GM19239 (cell line): ENCODE results near the gene SOX8.
"Not testable (repeated sequence)": the region's sequence is repeated elsewhere in the genome, so short reads cannot be mapped to it uniquely, and the experiment has no call there.

ENCODE experiments used
- DNase-seq: peaks from one replicate; pipeline ENCODE4 v3.0.0; 2011; ENCODE audit warnings: low spot score; ENCODE audit not compliant: insufficient read length
- FAIRE-seq: peaks from 2 replicates; lab custom pipeline; 2011; peaks lifted over from hg19 to GRCh38; lab: Jason Lieb, UNC

SOX8 gene

DNA sequence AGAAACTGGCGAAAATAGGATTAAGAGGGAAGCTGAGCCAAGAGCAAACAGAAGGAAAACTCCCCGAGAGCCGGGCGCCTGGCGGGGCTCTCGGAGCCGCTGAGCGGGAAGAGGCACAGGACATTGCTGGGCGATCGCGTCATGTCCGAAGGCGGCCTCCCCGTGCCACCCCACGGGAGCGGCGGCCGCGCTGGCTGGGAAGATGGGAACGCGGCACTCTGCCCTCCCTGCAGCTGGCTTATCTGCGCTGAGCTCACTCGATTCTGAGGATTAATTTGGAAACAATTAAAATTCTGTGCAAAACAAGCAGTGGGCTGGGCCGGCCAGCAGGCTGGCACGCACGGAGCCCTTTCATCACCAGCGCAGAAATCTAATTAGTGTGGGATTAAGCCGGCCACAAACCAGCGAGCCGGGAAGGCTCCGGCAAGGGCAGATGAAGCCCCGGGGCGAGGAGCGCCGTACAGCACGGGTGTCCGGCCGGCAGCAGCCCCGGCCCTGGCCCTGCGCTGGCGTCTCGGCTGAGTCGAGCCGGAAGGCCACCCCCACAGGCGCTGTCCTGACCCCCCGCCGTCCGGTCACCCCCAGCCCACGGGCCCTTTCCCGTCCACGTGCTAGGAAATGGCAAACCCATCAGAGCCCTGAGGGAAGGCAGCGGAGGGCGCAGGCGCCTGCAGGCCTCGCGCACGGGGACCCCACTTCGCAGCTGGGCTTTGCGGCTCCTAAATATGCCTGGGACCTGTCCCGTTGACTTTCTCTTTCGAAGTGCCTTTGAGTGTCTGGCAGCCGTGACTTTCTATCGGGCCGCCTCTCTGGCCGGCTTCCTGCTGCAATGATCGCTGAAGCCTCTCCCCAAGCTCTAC is 37.9 kb downstream of the SOX8 start:
- DNase-seq (no peak), FAIRE-seq (no peak)

DNA sequence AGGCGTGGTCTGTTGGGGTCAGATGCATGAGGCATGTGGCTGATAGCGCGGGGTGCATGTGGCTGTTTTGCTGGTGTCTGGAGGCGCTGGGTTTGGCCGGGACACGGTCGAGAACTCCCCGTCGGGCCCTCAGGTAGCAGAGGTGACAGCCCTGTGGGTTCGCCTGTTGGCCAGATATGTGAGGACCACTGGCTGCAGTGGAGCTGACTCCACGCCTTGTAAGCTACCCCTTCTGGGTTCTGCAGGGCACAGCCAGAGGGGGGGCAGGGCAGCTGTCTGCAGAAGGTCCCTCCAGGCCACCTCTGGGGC is 38.5 kb downstream of the SOX8 start:
- DNase-seq (no peak), FAIRE-seq (no peak)

DNA sequence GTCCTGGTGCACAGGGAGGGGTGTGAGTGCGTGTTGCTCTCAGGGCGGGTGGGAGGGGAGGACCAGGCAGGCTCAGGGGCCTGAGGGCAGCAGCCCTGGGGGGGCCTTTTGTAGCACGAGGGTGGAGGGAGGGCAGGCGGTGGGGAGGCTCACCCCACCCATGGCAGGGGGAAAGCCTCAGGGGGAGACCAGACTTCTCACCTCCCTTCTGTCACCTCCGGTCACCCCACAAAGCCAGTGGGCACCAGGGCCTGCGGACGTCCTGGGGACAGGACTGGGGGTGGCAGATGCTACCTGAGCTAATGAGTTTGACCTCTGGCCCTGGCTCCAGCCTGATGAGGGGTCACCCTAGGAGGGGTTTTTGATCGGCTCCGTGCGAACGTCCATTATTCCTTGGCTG is 39.0 kb downstream of the SOX8 start:
- DNase-seq (no peak), FAIRE-seq (no peak)

DNA sequence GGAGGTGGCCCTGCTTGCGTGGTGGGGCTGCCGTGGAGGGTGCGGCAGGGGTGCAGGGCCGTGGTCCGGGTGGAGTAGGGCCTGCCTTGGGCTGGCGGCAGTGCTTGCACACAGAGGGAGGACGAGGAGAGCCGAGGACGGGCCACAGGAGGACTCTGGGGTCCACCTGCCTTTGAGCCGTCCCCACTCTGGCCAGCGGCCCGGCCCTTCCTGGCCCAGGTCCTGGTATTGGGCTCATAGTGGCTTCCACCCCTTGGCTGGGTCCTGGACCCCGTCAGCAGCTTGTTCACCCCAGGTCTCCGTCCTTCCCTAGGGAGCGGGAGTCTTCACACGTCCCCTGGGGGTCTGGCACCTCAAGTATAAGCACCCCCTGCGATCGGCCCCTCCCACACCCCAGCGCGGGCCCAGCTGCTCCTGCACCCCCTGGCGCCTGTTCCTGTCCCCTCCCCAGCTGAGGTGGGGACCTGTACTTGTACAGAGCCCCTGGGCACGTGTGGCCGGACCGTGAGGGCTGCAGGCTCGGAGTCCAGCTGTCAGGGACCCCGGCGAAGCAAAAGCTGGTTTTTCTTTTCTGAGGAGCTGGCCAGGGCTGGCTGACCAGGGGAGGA is 40.1 kb downstream of the SOX8 start:
- FAIRE-seq (no peak), DNase-seq (no peak)

DNA sequence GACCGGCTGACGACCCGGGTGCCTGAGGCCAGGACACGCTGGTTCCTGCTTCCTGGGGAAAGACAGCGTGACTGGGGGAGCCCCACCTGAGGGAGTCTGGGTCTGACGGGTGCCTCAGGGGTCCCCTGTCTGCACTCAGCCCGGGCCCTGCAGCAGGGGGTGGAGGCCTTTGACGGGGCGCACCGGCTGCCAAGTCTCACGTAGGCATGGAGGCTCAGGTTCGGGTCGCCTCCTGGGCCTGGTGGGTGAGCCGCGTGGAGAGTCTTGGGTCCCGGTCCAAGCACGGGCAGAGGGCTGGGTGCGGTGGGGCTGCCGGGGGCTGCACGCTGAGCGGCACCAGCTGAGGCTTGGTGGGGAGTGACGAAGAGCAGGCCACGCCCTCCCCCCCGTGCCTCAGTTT is 40.9 kb downstream of the SOX8 start:
- DNase-seq (no peak), FAIRE-seq (no peak)

DNA sequence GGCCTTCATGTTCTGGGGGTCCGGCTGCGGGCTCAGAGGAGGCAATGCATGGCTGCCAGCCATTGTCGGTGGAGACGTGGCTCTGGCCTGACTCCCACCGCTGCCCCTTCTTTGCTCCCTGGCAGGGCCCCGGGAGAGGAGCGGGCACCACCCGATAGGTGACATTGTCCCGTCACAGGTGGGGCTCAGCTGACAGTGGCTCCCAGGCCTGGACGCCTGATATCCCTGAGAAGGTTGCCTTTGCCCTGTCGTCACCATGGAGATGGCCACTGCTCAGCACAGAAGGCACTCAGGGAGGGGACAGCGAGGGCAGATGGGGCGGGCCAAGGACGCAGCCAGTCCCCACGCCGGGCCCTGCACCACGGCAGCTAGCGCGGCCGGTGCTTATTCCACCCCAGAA is 42.6 kb downstream of the SOX8 start:
- FAIRE-seq (no peak), DNase-seq (no peak)

DNA sequence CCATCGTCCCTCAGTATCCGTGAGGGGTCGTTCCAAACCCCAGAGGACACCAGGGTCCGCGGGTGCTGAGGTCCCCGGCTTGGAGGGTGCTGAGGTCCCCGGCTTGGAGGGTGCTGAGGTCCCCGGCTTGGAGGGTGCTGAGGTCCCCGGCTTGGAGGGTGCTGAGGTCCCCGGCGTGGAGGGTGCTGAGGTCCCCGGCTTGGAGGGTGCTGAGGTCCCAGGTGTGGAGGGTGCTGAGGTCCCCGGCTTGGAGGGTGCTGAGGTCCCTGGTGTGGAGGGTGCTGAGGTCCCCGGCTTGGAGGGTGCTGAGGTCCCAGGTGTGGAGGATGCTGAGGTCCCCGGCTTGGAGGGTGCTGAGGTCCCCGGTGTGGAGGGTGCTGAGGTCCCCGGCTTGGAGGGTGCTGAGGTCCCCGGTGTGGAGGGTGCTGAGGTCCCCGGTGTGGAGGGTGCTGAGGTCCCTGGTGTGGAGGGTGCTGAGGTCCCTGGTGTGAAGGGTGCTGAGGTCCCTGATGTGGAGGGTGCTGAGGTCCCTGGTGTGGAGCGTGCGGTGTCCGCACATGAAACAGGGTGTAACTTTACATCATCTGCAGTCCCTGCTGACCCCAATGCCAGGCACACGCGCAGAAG is 43.7 kb downstream of the SOX8 start:
- DNase-seq: not testable (repeated sequence)
- FAIRE-seq: peak; percentile 53

DNA sequence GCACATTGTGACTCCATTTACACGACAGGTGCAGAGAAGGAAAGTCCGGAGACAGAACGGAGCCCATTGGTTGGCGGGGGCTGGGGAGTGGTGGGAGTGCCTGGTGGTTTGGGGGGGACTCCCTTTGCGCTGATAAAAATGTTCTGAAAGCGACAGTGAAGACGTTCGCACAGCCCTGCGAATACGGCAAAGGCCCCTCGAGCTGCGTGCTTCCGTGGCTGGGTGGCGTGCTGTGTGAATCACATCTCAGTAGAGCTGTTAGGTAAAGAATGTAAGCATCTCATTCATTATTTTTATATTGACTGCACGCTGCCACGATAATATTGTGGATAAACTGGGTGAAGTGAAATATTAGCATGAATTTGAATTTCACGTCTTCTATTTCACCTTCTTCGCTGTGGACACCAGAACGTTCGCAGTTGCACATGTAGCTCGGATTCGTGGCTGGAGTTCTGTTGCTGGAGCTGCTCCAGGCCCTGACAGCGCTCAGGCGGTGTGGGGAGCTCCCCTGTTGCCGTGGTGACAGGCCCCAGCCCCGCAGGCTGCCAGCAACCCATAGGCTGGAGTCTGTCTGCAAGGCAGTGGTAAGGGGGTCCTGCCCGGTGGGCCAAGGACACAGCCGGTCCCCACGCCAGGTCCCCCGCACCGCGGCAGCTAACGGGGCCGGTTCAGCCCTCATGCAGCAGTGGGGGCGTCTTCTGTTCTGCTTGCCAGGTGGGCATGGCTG is 44.6 kb downstream of the SOX8 start:
- FAIRE-seq: no peak

DNA sequence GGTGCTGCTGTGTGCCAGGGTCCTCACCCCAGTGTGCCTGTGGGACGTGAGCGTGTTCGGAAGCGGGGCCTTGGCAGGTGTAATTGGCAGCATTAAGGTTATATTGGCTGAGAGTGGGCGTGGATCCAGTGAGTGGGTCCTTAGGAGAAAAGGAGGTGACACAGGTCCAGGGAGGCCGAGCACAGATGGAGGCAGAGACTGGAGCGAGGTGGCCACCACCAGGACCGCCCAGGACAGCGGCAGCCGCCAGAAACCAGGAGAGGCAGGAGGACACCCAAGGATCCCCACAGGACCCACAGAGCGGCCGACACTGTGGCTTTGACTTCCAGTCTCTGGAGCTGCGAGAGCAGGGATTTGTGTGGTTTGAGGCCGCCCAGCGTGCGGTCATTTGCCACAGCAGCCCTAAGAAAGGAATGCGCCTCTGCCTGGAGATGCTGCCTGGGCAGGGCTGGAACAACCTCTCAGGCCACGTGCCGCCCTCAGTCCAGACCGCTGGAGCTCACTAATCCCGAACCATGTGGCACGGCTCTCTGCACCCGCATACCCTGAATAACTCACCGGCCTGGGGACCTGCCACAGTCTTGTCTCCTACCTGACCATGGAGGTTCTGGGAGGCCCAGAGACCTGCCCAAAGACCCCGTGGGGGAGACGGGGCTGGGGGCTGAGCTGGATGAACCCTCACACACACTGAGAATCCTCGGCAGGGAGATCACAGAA is 45.4 kb downstream of the SOX8 start:
- FAIRE-seq (no peak), DNase-seq (no peak)

More for the DNA sequence above, 44.6 kb downstream of the SOX8 start:
- no peak for DNase-seq

DNA sequence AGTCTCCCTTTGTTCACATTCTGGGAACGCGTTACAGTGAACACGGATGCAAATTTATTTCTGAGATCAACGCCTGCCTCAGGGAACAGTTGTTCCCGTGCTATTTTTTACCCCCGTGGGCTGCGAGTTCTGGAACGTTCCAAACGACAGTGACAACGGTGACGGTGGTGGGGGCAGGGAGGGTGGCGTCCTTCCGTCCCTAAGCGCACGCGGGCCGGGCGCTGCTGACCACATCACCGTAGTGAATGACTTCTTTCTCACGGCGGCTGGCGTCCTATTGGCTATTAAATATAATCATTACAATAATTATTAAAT is 45.9 kb downstream of the SOX8 start:
- no peak for FAIRE-seq
- DNase-seq: no peak

DNA sequence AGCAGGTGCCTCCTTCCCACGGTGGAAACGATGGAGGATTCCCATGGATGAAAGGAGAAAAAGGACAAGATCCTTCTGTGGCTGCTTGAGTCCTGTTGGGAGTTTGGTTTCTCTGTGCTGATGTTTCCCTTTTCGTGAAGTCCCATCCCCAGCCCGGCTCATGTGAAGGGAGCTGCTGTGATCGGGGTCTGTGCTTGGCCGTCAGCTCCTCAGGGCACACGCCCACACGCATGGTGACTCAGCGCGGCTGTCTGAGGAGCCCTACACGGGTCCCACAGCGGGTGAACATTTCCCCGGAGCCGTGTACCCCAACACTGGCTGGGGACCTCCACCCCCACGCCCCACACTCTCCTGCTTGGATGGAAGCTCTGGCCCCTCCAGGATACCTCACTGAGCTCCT is 46.5 kb downstream of the SOX8 start:
- DNase-seq (no peak), FAIRE-seq (no peak)

DNA sequence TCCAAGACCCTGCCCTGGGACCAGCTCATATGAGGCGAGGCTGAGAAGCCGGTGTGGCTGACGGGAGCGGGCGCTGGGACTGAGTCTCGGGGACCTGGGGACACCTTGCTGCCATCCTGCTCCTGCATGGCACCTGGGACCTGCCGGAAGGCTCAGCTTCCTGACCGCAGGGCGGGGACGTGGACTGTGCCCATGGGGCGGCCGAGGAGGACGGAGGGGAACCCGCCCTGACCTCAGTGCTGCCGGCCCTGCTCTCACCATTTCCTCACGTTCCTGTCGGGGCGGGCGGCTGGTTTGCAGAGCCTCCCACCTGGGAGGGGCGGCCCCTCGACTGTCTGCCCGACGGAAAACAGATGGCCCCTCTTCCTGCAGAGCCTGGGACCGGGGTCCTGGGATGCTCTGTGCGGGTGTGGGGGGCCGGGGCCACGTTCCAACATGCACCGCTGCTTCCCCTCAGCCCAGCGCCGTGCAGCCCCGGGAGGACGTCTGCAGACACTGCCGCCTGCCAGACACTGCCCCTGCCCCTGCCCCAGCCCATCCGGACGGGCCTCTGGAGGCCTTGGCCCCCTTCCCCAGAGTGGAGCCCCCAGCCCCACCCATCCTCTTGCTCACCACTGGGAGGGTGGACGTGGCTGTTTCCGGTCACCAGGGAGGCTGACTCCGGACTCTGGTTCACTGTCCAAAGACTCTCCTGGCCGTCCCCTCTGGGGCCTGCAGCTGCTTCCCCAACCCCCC is 47.1 kb downstream of the SOX8 start:
- no peak for FAIRE-seq
- DNase-seq: no peak

DNA sequence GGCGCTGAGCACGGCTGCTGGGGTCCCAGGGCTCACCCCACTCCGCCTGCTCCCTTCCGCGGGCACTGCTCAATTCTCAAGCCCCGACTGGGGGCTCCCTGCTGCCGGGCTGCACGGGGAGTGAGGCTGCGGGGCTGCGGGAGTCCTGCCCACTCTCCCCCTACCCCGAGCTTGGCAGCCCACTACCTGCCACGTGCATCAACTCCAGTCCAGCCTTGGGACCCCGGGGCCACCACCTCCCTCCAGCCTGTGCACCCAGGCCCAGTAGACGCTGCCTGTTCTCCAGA is 47.6 kb downstream of the SOX8 start:
- DNase-seq: no peak
- FAIRE-seq: no peak

DNA sequence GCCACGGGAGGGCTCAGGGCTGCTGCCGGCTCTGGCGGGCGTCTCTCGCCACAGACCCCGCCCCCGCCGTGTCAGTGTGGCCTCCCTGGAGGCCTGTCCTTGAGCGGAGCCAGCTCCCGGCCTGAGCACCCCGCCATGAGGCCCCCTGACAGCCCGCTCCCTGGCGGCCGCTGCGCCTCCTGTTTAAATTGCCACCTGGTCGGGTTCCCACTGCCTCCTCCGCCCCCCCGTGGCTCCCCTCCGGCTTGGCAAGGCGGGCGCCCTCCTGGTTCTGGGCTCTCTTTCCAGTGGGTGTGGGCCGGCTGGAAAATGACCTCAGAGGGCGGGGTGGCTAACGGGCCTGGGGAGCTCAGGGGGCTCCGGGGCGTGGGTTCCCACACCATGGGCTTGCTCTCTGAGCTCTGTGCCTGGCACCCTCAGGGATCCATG is 48.9 kb downstream of the SOX8 start:
- DNase-seq: no peak
- no peak for FAIRE-seq

DNA sequence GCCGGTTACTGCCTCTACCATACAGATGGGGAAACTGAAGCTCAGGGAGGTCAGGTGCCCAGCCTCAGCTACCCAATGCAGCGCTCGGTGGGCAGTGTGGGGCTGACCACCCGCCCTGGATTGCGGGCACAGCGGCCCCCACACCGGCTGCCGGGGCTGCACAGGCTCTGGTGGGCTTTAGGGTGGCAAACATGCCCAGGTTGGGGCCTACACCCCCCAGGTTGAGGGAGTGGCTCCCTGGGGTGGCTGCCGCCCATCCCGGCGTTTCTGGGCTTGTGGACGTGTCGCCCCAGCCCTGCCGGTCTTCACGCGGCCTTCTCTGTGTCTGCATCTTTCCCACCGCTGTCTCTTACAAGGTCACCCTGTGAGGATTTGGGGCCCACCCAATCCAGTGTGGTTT is 50.1 kb downstream of the SOX8 start:
- DNase-seq (no peak), FAIRE-seq (no peak)

DNA sequence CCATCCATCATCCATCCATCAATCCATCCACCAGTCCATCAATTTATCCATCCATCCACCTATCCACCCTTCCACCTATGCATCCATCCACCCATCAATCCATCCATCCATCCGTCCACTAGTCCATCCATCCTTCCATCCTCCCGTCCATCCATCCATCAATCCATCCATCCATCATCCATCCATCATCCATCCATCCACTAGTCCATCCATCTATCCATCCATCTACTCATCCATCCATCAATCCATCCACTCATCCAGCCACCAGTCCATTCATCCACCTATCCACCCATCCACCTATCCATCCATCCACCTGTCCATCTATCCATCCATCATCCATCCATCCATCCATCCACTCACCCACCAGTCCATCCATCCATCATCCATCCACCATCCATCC is 51.0 kb downstream of the SOX8 start:
- no peak for FAIRE-seq
- no peak for DNase-seq

DNA sequence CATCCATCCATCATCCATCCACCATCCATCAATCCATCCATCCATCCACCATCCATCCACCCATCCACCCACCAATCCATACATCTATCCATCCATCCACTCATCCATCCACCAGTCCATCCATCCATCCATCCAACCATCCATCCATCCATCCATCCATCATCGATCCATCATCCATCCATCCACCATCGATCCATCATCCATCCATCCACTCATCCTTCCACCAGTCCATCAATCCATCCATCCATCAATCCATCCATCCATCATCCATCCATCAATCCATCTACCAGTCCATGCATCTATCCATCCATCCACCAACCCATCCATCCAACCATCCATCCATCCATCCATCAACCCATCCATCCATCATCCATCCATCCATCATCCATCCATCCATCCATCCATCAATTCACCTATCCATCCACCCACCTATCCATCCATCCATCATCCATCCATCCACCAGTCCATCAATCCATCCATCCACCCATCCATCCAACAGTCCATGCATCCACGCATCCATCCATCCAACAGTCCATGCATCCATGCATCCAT is 51.6 kb downstream of the SOX8 start:
- no peak for FAIRE-seq
- no peak for DNase-seq

DNA sequence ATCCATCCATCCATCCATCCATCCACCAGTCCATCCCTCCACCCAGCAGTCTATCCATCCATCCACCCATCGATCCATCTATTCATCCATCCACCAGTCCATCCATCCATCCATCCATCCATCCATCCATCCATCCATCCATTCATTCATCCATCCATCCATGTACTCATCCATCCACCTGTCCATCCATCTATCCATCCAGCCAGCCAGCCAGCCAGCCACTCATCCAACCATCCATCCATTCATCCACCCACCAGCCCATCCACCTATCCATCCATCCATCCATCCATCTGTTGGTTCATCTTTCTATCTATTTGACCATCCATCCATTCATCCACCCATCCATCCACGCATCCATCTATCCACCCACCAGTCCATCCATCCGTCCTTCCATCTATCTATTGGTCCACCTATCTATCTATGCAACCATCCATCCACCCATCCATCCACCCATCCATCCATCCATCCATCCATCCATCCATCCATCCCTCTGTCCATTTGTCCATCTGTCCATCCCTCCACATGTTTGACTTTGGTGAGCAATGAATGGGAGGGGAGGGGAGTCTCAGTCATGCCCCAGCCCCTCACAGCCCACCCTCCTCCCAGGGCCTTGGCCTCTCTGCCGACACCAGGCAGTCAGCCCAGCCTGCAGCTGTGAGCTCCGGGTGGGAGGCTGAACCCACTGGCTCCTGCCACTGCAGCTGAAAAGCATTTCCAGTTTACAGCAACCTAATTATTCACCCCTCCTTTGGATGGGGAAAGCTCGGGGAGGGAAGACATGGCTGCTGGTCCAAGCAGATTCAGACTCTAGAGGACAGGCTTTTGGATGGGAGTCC is 52.9 kb downstream of the SOX8 start:
- no peak for DNase-seq
- no peak for FAIRE-seq

DNA sequence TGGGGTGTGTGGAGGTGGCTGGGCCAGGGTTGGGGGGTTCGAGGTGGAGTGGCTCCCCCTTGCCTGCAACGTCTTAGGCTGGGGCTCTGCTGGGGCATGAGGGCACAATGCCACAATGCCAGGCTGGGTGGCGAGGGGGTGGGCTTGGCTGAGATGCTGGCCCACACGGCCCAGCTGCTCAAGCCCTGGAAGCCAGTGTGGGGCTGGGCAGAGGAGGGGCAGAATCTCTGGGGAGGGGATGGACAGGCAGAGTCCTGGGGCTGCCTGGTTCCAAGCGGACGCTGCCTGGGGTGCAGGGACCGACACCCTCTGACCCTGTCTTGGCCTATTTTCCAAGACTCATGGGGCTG is 53.5 kb downstream of the SOX8 start:
- FAIRE-seq (no peak), DNase-seq (no peak)
